A549 (cell line): ENCODE measurements around the gene NSUN3. TPM values are rescaled to one million over a fixed set of nuclear protein-coding genes. Genes with fewer than 3 reads are reported as not detected.

Experiments used
- ATAC-seq, 2 experiments: fragments of 200-7000 bp in 1 of 2; fragments of >200 bp in 1 of 2; cut with Nextera tagmentation in 1 of 2; cut with Tn5 transposase in 1 of 2; 3 replicates each; pipeline versions ENCODE4 v1.8.0 to v1.9.1; 2018 to 2020; ENCODE audit warnings: mild to moderate bottlenecking in 1 of 2, moderate library complexity in 1 of 2
- CTCF ChIA-PET: fragments of 300-600 bp; sonication (Branson Sonifier 250); formaldehyde crosslinking; extraction: SDS; loops from one replicate; lab custom pipeline; 2021; ENCODE audit warnings: antibody characterized with exemption, inconsistent platforms; lab: Yijun Ruan, JAX
- POLR2A ChIA-PET: fragments of 350-600 bp; formaldehyde crosslinking; extraction: SDS; loops from one replicate; lab custom pipeline; 2021; ENCODE audit warnings: antibody characterized with exemption, inconsistent platforms; lab: Yijun Ruan, JAX
- DNase-seq, 2 experiments: peaks; one replicate each; pipeline versions ENCODE4 v3.0.0 to v3.0.0-alpha.2; 2011 to 2016; ENCODE audit warnings: low read depth in 1 of 2, low spot score in 1 of 2
- FAIRE-seq: peaks from 2 replicates; lab custom pipeline; 2011; peaks lifted over from hg19 to GRCh38; lab: Jason Lieb, UNC
- H3K27ac ChIP-seq, 2 experiments: fragments of >200 bp; sonication (Bioruptor Twin); formaldehyde crosslinking; 3 replicates each; pipeline ENCODE4 v1.5.1; 2016 to 2017
- H3K4me1 ChIP-seq: fragments of >200 bp; sonication (Bioruptor Twin); formaldehyde crosslinking; 3 replicates; pipeline ENCODE4 v1.6.1; 2016
- H3K4me2 ChIP-seq: fragments of >200 bp; sonication (Bioruptor Twin); formaldehyde crosslinking; 3 replicates; pipeline ENCODE4 v1.6.1; 2016
- H3K4me3 ChIP-seq: fragments of >200 bp; sonication (Bioruptor Twin); formaldehyde crosslinking; 3 replicates; pipeline ENCODE4 v1.5.1; 2016
- H3K9me3 ChIP-seq: fragments of >200 bp; sonication (Bioruptor Twin); formaldehyde crosslinking; 3 replicates; pipeline ENCODE4 v1.6.1; 2016
- BHLHE40 ChIP-seq: IDR thresholded peaks from 2 replicates; pipeline ENCODE4 v1.6.1; 2012; ENCODE audit warnings: low read depth, low read length, inconsistent platforms
- CHD2 ChIP-seq: fragments of 150-350 bp; IDR thresholded peaks from 2 replicates; pipeline ENCODE4 v1.6.1; 2014; ENCODE audit warnings: low read length; ENCODE audit not compliant: partially characterized antibody
- CHD4 ChIP-seq: fragments of 200-600 bp; sonication (generic); IDR thresholded peaks from 2 replicates; pipeline ENCODE4 v1.6.1; 2016; ENCODE audit warnings: antibody characterized with exemption, mild to moderate bottlenecking, borderline replicate concordance
- EHMT2 ChIP-seq: fragments of 200-600 bp; sonication (generic); IDR thresholded peaks from 2 replicates; pipeline ENCODE4 v1.6.1; 2016; ENCODE audit warnings: antibody characterized with exemption, low read depth, mild to moderate bottlenecking, moderate library complexity
- FOXS1 ChIP-seq: fragments of 250-450 bp; sonication (Bioruptor Pico); IDR thresholded peaks from 2 replicates; pipeline ENCODE4 v1.5.0; 2020; ENCODE audit warnings: mild to moderate bottlenecking, moderate library complexity
- GATA3 ChIP-seq: IDR thresholded peaks from 2 replicates; pipeline ENCODE4 v1.6.1; 2012; ENCODE audit warnings: borderline replicate concordance
- HOXB13 ChIP-seq: fragments of 250-450 bp; sonication (Bioruptor Pico); IDR thresholded peaks from 2 replicates; pipeline ENCODE4 v1.5.0; 2020; ENCODE audit warnings: low read depth, mild to moderate bottlenecking, moderate library complexity
- KDM5A ChIP-seq: fragments of 200-600 bp; sonication (generic); IDR thresholded peaks from 2 replicates; pipeline ENCODE4 v1.6.1; 2016; ENCODE audit warnings: antibody characterized with exemption, mild to moderate bottlenecking
- RAD21 ChIP-seq, 2 experiments: fragments of >200 bp in 1 of 2; sonication (Bioruptor Twin) in 1 of 2; formaldehyde crosslinking in 1 of 2; IDR thresholded peaks in 1 of 2; conservative IDR thresholded peaks in 1 of 2; 2 replicates in 1 of 2; 3 replicates in 1 of 2; pipeline ENCODE4 v1.6.1; 2012 to 2018; ENCODE audit warnings: inconsistent platforms in 1 of 2
- RCOR1 ChIP-seq: fragments of 150-350 bp; IDR thresholded peaks from 2 replicates; pipeline ENCODE4 v1.6.1; 2014; ENCODE audit warnings: antibody characterized with exemption, low read length, low read depth
- RFX5 ChIP-seq: fragments of 450-650 bp; IDR thresholded peaks from 2 replicates; pipeline ENCODE4 v1.7.1; 2014; ENCODE audit warnings: antibody characterized with exemption, mild to moderate bottlenecking, moderate library complexity
- RNF2 ChIP-seq: fragments of 200-600 bp; sonication (generic); IDR thresholded peaks from 2 replicates; pipeline ENCODE4 v1.6.1; 2016; ENCODE audit warnings: low read depth, mild to moderate bottlenecking, antibody characterized with exemption, moderate library complexity, borderline replicate concordance
- SMC3 ChIP-seq: fragments of >200 bp; sonication (Bioruptor Twin); formaldehyde crosslinking; IDR thresholded peaks from 3 replicates; pipeline ENCODE4 v1.6.1; 2018; ENCODE audit warnings: inconsistent platforms
- SREBF2 ChIP-seq: fragments of 450-650 bp; IDR thresholded peaks from 2 replicates; pipeline ENCODE4 v1.6.1; 2014; ENCODE audit warnings: mild to moderate bottlenecking, moderate library complexity
- TP53 ChIP-seq: fragments of 250-450 bp; sonication (Bioruptor Pico); IDR thresholded peaks from 2 replicates; pipeline ENCODE4 v1.5.0; 2021; ENCODE audit warnings: mild to moderate bottlenecking, moderate library complexity
- ZC3H11A ChIP-seq: fragments of 450-650 bp; IDR thresholded peaks from 2 replicates; pipeline ENCODE4 v1.6.1; 2014; ENCODE audit warnings: antibody characterized with exemption, mild to moderate bottlenecking
- ZFP36 ChIP-seq: fragments of 450-650 bp; IDR thresholded peaks from 2 replicates; pipeline ENCODE4 v1.6.1; 2014; ENCODE audit warnings: borderline replicate concordance; ENCODE audit not compliant: partially characterized antibody
- ZNF302 ChIP-seq: fragments of 250-450 bp; sonication (Bioruptor Pico); IDR thresholded peaks from 2 replicates; pipeline ENCODE4 v1.9.0; 2021; ENCODE audit warnings: inconsistent platforms, mild to moderate bottlenecking, moderate library complexity
- ZSCAN20 ChIP-seq: fragments of 250-450 bp; sonication (Bioruptor Pico); IDR thresholded peaks from 2 replicates; pipeline ENCODE4 v1.8.0; 2022; ENCODE audit warnings: mild to moderate bottlenecking, moderate library complexity
- WGBS: methylation state at CpG from one replicate; pipeline ENCODE4 v1.1.6; 2017; ENCODE audit errors: missing lambda C conversion rate; 5-methylcytosine and 5-hydroxymethylcytosine counted together
- polyA plus RNA-seq, 4 experiments: library from polyadenylated mRNA; depleted of rRNA in 3 of 4; stranded (reverse); fragments of >200 nt; fragmentation: RNase III in 1 of 4; extraction: RNeasy Plus Mini Kit Qiagen cat#74134 plus additional on column Dnase treatment in 1 of 4; gene quantifications; 2 replicates in 3 of 4; 3 replicates in 1 of 4; pipeline ENCODE4 v1.2.3, GENCODE V29; 2011 to 2017
- TF ChIP-seq, protein P1 (sequence below): fragments of >200 bp; sonication (Bioruptor Twin); formaldehyde crosslinking; IDR thresholded peaks from 2 replicates; pipeline ENCODE4 v1.6.1; 2016
- TF ChIP-seq, protein P2 (sequence below): fragments of 150-350 bp; IDR thresholded peaks from 2 replicates; pipeline ENCODE4 v1.6.1; 2014; ENCODE audit warnings: low read depth, mild to moderate bottlenecking, low read length
- TF ChIP-seq, protein P3 (sequence below): fragments of 250-450 bp; sonication (Bioruptor Pico); IDR thresholded peaks from 2 replicates; pipeline ENCODE4 v1.5.0; 2021; ENCODE audit warnings: mild to moderate bottlenecking, moderate library complexity, borderline replicate concordance
- TF ChIP-seq, protein P4 (sequence below): fragments of >200 bp; sonication (Bioruptor Twin); formaldehyde crosslinking; IDR thresholded peaks from 3 replicates; pipeline ENCODE4 v1.5.1; 2016

The NSUN3 gene
- polyA plus RNA-seq, 2 of the 4 experiments (the other 2 are of a cell fraction), result 8.6 to 13.5 TPM

DNA sequence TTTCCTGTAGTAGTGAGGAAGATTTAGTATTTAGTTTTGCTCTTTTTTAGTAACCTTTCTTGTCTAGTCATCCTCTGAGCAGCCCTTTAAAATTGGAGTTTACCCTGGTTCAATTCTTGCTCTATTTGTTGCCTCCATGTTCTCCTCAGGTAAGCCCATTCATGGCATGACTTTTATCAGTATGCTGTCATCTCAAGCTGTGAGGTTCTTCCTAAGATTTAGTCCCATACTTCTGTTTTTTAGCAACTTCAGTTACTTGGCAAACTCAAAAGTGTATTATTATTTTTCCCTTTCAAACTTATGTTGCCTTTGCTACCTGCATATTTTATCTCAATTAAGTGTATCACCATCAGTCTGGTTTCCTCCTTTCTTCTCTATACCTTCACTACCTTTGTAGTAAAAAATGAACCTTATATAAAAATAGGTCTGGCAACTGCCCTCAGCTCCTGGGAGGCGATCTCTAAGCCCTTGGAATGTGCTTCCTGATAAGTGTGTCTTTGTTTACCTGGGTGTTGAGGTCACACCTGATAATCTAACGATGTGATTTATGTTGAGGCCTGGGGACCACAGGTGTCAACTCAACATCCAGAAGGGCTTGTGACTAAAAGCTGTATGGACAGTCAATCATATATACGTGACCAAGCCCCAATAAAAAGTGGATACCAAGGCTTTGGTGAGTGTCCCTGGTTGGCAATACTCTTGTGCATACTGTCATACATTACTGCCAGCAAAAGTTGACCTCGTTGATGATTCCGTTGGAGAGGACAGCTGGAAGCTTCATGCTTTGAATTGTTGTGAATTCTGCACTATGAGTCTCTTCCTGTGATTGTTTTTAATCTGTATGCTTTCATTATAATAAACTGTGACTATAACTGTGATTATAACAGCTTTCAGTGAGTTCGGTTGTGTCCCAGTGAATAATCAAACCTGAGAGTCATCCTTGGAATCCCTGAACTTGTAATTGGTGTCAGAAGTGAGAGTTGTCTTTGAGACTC is 3.9 kb downstream of the NSUN3 start:
- ATAC-seq (no peak), FAIRE-seq (no peak), DNase-seq (no peak)
- H3K4me2 ChIP-seq, result no peak overlapping the region
- POLR2A ChIA-PET, result no interaction called here
- H3K4me1 ChIP-seq, result peaks cover 18% of the 10 kb centered on the region; the same call in 2 of the 3 replicates
- no peaks in the 10 kb centered on the region for H3K9me3 ChIP-seq
- WGBS, result 89% methylated on average over 6 of the region's 6 CpGs
- no peak overlapping the region for H3K4me3 ChIP-seq
- CTCF ChIA-PET, result interaction anchor here (4.4 kb wide), 1 partner anchor 62 kb away, joined by 28 read pairs; no protein-coding TSS in a partner anchor
- TF ChIP-seq, protein P1, sequence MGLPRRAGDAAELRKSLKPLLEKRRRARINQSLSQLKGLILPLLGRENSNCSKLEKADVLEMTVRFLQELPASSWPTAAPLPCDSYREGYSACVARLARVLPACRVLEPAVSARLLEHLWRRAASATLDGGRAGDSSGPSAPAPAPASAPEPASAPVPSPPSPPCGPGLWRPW, result no peak
- TF ChIP-seq CHD4, result no peak
- no peak for TF ChIP-seq GATA3
- TF ChIP-seq EHMT2, result no peak
- no peak for TF ChIP-seq ZC3H11A
- TF ChIP-seq, protein P2, sequence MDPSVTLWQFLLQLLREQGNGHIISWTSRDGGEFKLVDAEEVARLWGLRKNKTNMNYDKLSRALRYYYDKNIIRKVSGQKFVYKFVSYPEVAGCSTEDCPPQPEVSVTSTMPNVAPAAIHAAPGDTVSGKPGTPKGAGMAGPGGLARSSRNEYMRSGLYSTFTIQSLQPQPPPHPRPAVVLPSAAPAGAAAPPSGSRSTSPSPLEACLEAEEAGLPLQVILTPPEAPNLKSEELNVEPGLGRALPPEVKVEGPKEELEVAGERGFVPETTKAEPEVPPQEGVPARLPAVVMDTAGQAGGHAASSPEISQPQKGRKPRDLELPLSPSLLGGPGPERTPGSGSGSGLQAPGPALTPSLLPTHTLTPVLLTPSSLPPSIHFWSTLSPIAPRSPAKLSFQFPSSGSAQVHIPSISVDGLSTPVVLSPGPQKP, result no peak
- TF ChIP-seq KDM5A, result no peak
- TF ChIP-seq ZNF302 (CRISPR knock-in tag), result no peak
- TF ChIP-seq RFX5, result no peak
- TF ChIP-seq SREBF2, result no peak
- TF ChIP-seq, protein P3, sequence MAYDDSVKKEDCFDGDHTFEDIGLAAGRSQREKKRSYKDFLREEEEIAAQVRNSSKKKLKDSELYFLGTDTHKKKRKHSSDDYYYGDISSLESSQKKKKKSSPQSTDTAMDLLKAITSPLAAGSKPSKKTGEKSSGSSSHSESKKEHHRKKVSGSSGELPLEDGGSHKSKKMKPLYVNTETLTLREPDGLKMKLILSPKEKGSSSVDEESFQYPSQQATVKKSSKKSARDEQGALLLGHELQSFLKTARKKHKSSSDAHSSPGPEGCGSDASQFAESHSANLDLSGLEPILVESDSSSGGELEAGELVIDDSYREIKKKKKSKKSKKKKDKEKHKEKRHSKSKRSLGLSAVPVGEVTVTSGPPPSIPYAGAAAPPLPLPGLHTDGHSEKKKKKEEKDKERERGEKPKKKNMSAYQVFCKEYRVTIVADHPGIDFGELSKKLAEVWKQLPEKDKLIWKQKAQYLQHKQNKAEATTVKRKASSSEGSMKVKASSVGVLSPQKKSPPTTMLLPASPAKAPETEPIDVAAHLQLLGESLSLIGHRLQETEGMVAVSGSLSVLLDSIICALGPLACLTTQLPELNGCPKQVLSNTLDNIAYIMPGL (CRISPR knock-in tag), result no peak
- no peak for TF ChIP-seq CHD2
- no peak for TF ChIP-seq RNF2
- TF ChIP-seq BHLHE40, result no peak
- no peak for TF ChIP-seq RCOR1
- no peak overlapping the region for H3K27ac ChIP-seq

DNA sequence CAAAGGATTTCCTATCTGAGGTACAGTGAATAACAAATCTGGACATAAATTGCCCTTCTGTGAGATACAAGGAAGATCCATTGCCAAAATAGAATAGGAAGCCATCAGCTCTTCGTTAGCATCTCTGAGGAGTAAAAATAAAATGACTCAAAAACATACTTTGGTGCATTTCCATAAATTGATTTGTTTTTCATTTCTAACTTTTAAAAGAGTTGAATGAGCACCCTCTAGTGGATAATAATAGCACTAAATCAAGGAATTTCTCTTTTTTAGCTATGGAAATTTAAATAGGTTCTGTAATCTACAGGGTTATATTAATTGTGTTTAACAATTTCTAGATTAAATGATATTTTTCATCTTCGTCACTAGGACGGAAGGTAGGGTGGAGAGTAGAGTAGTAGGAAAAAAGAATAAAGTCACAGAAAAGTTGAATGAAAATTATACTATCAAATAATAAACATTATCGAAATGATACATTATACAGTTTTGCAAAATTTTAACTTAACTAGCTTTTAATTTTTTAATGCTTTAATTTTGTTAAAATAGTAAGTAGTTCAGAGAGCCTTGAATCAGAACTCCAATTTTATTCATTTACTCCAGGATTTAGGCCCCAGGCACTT is 6.4 kb downstream of the NSUN3 start:
- FAIRE-seq (no peak), DNase-seq (peak in 1 of 2 experiments; percentile 10), ATAC-seq (no peak)
- Histone ChIP-seq H3K4me3 (no peak overlapping the region), H3K9me3 (no peaks in the 10 kb centered on the region), H3K27ac (no peak overlapping the region)
- ChIA-PET CTCF (interaction anchor here (0.7 to 4.4 kb wide), 12 partner anchors 7 to 162 kb away, joined by 3 to 28 read pairs (median 4); no protein-coding TSS in a partner anchor), POLR2A (interaction anchor here (0.6 to 1.2 kb wide), 2 partner anchors 90 to 1546 kb away, joined by 3 to 5 read pairs; partner anchors contain the start of gene ARL13B)
- WGBS, result 4% methylated on average over 4 of the region's 4 CpGs
- TF ChIP-seq FOXS1 (CRISPR knock-in tag), result no peak
- no peak for TF ChIP-seq HOXB13
- TF ChIP-seq TP53 (CRISPR knock-in tag), result no peak
- TF ChIP-seq SMC3, result peak; percentile 48; the same call in 2 of the 3 replicates
- TF ChIP-seq RAD21 (conservative IDR thresholded peaks at IDR 0.05 in 1 of 2, IDR thresholded peaks at IDR 0.05 in 1 of 2), result peak; percentile 52 to 55
- TF ChIP-seq, protein P4, sequence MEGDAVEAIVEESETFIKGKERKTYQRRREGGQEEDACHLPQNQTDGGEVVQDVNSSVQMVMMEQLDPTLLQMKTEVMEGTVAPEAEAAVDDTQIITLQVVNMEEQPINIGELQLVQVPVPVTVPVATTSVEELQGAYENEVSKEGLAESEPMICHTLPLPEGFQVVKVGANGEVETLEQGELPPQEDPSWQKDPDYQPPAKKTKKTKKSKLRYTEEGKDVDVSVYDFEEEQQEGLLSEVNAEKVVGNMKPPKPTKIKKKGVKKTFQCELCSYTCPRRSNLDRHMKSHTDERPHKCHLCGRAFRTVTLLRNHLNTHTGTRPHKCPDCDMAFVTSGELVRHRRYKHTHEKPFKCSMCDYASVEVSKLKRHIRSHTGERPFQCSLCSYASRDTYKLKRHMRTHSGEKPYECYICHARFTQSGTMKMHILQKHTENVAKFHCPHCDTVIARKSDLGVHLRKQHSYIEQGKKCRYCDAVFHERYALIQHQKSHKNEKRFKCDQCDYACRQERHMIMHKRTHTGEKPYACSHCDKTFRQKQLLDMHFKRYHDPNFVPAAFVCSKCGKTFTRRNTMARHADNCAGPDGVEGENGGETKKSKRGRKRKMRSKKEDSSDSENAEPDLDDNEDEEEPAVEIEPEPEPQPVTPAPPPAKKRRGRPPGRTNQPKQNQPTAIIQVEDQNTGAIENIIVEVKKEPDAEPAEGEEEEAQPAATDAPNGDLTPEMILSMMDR, result peak; percentile 65
- no peak for TF ChIP-seq ZFP36
- no peak for TF ChIP-seq ZSCAN20
- no peak for TF ChIP-seq ZC3H11A
- TF ChIP-seq, all 56 proteins: peak for 3
- Histone ChIP-seq H3K4me2 (no peak overlapping the region), H3K4me1 (peaks cover 12% of the 10 kb centered on the region; the same call in 2 of the 3 replicates)
